NCI-H774 (cell line): ENCODE data around the gene CARMIL1.

Source experiments
- DNase-seq: peaks from one replicate; lab custom pipeline; 2025; lab: John Stamatoyannopoulos, UW

Gene CARMIL1

GRCh38 chr6:25407431-25407830, 128.3 kb downstream of the CARMIL1 start:
- no peak for DNase-seq

DNA sequence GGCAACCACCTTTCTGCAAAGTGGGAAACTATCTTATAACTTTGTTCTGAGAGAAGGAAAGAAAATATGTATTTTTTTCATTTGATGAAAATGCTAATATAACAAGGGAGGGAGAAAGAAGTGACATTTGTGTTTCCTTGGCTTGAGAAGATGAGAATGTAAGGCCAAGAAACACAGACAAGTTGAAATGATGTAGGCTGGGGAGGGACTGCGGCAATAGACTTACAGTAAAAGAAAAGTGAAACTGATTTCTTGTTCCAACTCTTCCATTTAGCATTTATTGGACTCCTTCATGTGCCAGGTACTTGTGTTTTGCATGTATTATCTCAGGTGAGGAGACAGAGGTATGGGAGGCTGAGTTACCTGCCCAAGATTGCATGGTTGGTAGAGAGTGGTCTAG, 130.9 kb downstream of the CARMIL1 start:
- DNase-seq: no peak

DNA sequence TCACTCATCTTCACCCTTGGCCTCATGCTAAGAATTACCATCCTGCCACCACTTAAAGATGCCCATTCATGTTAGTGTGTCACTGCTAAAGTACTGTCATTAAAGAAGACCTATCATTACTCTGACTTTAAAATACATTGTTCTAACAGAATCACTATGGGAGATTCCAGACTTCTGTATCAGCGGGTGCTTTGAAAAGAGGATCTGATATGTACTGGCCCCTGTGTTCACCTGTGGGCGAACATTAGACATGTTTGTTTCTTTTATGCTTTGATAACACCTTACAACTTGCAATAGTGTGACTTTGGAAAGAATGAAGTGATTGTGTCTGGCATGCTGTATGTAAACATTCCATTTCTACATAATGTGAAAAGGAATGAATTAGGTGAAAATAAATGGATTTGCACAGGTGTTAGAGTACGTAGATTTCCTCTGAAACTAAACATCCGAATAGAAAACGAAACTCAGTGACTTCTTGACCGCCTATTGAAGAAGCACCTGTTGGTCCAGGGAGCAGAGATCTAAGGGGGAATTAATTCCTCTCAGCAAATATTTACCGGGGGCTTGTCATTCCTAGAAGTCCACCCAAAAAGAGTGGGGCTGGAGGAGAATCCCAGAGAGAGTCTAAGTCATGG, 132.3 kb downstream of the CARMIL1 start:
- no peak for DNase-seq

- DNase-seq: no peak
These were observed 134.2 kb downstream of the CARMIL1 start for GRCh38 chr6:25413207-25413905.

GRCh38 chr6:25414168-25414567, 135.0 kb downstream of the CARMIL1 start:
- no peak for DNase-seq

DNA sequence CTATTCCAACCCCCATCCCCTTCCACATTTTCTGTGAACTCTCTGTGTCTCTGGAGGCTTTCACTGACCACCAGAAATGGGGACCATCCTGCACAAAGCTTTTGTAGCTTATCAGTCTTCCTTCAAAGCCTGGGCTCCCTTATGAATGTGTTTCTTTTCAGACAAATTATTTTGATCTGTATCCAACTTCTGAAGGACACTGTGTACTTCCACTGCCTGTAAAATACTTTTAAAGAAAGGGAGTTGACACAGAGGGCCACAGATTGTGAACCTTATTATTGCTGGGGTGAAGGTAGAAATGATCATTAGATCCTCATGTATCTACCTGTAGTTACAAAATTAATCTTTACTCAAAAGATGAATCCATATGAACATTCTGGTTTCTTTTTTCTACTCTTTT, 135.6 kb downstream of the CARMIL1 start:
- DNase-seq: no peak

GRCh38 chr6:25415274-25415673, 136.1 kb downstream of the CARMIL1 start:
- no peak for DNase-seq

DNA sequence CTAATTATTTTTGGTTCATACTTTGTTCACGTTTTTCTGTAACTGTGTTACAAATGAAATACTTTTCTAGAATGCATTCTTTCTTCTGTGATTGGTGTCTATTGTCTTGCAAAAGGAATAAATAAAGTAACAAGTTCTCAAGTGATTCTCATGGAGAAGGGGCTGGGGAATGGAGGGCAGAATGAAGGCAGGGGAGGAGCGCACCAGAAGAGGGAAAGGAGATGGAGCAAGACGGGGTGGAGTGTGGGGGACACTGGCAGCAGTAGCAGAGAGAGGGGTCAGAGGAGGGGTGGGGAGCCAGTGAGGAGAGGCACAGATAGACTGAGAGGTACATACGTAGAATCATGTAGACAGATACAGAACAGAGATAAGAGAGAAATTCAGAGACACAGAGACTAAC, 136.5 kb downstream of the CARMIL1 start:
- no peak for DNase-seq

DNA sequence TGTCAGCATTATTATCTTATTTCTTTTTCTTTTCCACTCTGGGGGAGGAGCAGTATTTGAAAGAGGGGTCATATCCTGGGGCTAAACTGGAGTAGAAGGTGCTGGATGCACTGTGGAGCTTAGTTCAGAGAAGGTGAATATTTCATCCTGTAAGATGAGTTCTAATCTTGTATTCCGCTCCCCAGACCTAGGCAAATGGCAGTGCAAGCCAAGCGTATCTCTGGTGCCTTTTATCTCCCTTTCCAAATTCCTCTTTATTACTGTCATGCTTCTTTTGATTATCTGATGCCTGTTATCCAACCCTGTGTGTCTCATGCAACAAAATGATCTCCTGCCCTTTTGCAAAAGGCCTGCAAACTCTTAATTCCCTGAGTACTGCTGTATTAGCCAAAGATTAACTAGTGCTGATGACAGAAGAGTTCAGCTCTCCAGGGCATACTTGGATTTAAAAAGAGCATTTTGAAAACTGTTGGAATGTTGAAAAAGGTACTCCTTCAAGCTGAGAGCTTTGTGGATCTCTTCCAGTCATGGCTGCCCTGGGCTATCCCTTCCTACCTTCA, 138.0 kb downstream of the CARMIL1 start:
- DNase-seq: no peak

GRCh38 chr6:25418454-25419052, 139.4 kb downstream of the CARMIL1 start:
- no peak for DNase-seq

DNA sequence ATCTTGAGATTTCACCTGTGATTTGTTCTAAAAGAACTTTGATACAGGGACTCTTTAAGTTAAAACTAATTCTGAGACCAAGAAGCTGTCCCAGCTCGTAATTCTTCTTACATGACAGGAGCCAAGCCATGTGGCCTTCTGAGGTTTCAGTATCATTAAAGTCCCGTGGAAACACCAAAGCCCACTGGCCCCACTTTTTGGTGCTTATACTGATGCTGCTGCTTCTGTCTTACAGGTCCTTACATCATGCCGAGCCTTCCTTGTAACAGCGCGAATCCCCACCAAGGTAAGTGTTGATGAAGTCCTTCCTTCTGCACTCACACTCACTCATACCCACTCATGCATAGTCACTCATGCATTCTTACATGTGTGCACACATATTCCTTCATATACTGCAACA, 140.7 kb downstream of the CARMIL1 start:
- DNase-seq: no peak

- no peak for DNase-seq
These were observed 144.2 kb downstream of the CARMIL1 start for GRCh38 chr6:25423358-25423757.

DNA sequence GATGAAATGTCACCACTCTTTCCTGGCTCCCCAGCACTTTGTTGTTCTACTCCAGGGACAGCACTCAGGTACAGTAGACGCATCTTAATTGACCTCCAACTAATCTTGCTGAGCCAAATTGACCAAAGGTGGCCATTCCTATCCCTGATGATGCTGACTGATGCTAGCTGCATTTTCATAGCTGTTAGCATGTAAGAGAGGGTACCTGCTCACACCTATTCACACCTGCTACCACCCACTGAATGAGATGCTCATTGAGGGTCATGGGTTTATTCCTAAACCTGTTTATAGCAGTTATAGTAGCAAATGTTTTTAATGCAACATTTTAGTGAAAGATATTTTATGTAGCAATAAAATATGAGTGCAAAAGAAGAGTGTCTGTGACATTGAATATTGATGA, 145.1 kb downstream of the CARMIL1 start:
- DNase-seq: no peak

DNA sequence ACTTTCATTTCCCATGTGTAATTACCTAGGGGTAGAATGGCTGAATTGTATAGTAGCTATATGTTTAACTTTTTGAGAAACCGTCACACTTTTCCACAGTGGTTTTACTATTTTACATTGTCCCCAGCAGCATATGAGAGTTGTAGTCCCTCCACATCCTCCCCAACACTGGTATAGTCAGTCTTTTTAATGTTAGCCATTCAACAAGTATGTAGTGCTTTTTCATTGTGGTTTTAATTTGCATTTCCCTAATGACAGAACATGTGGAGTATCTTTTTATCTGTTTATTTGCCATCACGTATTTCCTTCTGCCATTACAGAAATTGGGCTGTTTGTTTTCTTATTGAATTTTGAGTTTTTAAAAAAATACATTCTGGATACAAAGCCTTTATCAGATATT, 148.4 kb downstream of the CARMIL1 start:
- no peak for DNase-seq

GRCh38 chr6:25428758-25429317, 149.7 kb downstream of the CARMIL1 start:
- no peak for DNase-seq

- no peak for DNase-seq
These were observed 152.3 kb downstream of the CARMIL1 start for GRCh38 chr6:25431306-25431974.

- no peak for DNase-seq
These were observed 152.8 kb downstream of the CARMIL1 start for GRCh38 chr6:25431975-25432307.

DNA sequence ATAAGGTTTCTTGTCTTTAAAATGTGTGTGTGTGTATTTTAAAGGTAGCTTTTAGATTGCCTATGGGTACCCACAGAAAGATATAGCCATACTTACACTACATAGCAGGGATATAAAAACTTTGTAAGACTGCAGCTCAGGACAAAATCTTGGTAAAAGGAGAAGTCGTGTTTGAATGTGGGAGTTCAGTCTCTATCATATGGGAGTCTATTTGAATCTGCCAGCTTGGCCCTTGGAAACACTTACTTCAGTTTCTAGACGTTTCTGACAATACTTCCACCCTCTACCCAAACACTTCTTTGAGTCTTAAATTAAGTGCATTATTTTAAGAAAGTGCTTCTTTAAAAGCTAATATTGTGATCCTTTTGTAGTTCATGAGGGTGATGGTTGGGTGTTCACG, 155.7 kb downstream of the CARMIL1 start:
- no peak for DNase-seq

GRCh38 chr6:25435416-25435985, 156.3 kb downstream of the CARMIL1 start:
- no peak for DNase-seq

GRCh38 chr6:25436760-25437159, 157.6 kb downstream of the CARMIL1 start:
- DNase-seq: no peak

GRCh38 chr6:25439368-25439767, 160.2 kb downstream of the CARMIL1 start:
- no peak for DNase-seq

DNA sequence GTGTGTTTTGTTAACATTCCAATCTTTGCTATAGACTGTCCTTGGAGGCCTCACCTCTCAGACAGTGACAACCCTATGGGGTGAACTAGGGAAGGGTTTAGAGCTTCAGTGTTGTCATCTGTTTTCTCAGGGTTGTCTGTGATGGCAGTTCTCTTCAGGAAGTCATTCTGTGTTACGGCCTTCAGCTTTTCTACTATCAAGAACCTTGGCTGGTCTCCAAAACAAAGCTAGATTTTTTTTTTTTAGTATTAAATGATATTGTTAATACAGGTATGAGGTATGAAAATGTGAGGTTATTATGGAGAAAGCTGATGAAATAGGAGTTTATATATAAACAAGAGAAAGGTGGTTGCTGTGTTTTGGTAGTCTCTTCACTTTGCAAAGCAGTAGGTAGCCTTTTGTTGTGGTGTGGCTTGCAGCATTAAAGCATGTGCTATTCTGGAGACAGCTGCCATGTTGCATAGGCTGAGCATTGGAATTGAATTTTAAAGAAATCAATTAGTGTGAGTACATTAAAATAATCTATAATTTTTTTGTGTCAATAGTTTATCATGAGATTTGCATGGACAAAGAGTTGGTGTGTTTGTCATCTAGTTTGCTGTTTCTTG, 162.6 kb downstream of the CARMIL1 start:
- DNase-seq: peak; percentile 3
